Activated CD8-positive, alpha-beta memory T cell treated with anti-CD3 and anti-CD28 coated beads for 48 hours (primary cell): ENCODE data around the gene RMI1.
"Not testable (repeated sequence)": the region's sequence is repeated elsewhere in the genome, so short reads cannot be mapped to it uniquely, and the experiment has no call there.

ENCODE experiments used
- DNase-seq, 3 experiments: peaks; one replicate each; pipeline ENCODE4 v3.0.0-alpha.2; 2020; ENCODE audit warnings: low read depth in 2 of 3, low spot score in 2 of 3

Gene RMI1

DNA sequence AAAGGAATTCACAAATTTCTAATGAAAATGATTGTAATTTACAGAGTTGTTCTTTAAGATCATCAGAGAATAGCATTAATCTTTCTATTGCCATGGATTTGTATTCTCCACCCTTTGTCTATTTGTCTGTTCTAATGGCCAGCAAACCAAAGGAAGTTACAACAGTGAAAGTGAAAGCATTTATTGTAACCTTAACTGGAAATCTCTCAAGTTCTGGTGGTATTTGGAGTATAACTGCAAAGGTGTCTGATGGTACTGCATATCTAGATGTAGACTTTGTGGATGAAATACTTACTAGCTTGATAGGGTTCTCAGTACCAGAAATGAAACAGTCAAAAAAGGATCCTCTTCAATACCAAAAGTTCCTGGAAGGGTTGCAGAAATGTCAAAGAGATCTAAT, 21.7 kb downstream of the RMI1 start:
- DNase-seq = no peak

DNA sequence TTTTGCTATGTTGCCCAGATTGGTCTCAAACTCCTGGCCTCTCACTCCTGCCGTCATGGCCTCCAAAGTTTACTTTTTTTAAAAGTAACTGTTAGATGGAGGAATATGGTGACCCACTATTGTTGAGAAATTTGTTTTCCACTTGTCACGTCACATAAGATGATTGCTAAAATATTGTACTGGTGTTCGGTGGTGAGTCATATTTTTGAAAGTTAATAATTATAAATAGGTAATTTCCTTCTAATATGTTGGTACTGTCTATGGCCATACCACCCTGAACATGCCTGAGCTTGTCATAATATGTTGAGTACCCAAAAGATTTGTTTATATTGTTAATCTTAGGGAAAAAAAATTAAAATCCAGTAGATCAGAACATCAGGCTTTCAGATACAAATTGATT, 22.6 kb downstream of the RMI1 start:
- no peak for DNase-seq

- no peak for DNase-seq
Observed at GRCh38 chr9:84007662-84008061, 27.1 kb downstream of the RMI1 start.

DNA sequence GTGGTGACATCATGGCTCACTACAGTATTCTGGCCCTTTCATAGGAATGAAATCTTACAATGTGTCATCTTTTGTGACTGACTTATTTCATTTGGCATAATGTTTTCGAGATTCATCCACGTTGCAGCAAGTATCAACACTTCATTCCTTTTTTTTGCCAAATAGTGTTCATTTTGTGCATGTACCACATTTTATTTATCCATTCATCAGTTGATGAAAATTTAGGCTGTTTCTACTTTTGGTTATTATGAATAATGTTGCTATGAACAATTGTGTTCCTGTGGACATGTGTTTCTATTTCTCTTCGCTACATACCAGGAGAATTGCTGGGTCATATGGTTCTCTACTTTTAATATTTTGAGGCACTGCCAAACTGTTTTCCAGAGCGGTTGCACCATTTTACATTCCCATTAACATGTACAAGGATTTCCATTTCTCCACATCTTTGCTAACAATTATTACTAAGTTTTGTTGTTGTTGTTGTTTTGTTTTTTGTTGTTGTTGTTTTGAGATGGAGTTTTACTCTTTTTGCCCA, 43.5 kb downstream of the RMI1 start:
- no peak for DNase-seq

DNA sequence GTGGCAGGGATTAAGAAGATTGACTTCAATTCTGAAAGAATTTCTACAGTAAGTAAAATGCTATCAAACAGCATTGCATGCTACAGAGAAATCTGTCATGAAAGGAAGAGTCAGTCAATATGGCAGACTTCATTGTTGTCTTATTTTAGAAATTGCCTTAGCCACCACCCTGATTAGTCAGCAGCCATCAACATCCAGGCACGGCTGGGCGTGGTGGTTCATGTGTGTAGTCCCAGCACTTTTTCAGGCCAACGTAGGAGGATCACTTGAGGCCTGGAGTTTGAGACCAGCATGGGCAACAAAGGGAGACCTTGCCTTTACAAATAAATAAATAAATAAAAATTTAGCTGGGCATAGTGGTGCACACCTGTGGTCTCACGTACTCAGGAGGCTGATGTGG, 46.6 kb downstream of the RMI1 start:
- no peak for DNase-seq

DNA sequence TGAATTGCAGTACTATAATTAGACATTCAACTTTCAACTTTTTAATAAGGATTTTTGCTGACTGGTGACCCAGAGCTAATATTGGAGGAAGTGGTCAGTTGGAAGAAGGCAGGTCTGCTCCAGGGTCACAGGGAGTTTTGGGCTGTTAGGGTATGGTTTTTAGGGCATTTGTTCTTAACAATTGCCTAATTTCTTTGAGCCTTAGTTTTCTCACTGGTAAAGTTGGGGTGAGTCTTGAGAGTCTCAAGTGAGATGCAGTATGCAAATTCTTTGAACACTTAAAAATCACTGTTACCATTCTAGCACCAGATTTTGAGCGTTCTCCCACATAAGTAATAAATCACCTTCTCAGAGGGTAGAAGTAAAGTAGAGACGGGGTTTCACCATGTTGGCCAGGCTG, 50.9 kb downstream of the RMI1 start:
- DNase-seq = no peak

DNA sequence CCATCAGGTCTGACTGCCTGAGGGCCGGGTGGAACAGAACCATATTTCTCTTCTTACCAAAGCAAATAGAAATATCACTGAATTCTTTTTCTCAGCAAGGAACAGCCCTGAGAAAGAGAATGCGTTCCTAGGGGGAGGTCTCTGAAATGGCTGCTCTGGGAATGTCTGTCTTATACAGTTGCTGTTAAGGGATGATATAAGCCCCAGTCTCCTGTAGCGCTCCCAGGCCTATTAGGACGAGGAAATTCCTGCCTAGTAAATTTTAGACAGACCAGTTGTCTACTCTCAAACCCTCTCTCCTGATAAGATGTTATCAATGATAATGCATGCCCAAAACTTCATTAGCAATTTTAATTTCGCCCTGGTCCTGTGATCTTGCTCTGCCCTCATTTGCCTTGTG, 61.3 kb downstream of the RMI1 start:
- not testable (repeated sequence) for DNase-seq

DNA sequence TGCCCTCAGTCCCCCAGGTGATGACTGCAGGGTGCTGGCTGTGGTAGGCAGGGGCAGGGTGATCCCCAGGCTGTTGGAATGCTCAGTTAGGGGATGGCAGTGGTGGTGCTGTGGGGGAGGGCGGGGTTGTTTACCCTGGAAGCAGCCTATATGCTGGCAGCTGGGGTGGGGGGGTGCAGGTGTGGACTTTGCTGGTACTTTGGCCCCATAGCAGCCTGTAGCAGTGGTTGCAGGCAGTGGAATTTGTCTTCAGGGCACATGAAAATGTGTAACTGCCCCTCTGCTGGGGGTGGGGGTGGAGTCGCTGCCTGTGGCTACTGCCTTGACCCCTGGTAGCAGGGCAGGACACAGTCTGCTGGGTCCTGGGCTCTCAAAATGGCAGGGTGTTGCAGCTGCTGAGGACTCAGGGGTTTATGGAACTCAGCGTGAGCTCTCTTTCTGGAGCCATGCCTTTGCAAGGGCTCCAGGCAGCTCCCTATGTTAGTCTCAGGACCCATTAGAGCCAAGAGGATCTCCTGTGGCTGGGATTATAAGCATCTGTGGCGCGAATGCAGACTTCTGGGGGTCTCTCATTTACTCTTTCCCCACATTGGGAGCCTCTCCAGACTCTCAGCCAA, 65.0 kb downstream of the RMI1 start:
- DNase-seq = no peak
